Gastrocnemius medialis (tissue), 4 donors: ENCODE results near the gene FABP7. TPM values are rescaled to one million over a fixed set of nuclear protein-coding genes. Genes with fewer than 3 reads are reported as not detected.

Experiments used
- ATAC-seq, 2 donors: fragments of 150-250 bp; one replicate each; pipeline ENCODE4 v1.9.1; 2016
- DNase-seq, 2 donors: peaks; one replicate each; pipeline ENCODE4 v3.0.0-alpha.2; 2019
- H3K27ac ChIP-seq, 4 donors: fragments of 200-600 bp; sonication (generic); 1 replicate in 1 of 4; 2 replicates in 3 of 4; pipeline ENCODE4 v1.5.1; 2016 to 2018; ENCODE audit warnings: mild to moderate bottlenecking in 2 of 4, moderate library complexity in 1 of 4
- H3K27me3 ChIP-seq, 3 donors: fragments of 200-600 bp; sonication (generic) in 2 of 3; 1 replicate in 1 of 3; 2 replicates in 2 of 3; pipeline versions ENCODE4 v1.5.1 to v1.6.0; 2016 to 2019; ENCODE audit warnings: mild to moderate bottlenecking in 1 of 3, moderate library complexity in 1 of 3
- H3K36me3 ChIP-seq, 2 donors: fragments of 200-600 bp; sonication (generic) in 1 of 2; one replicate each; pipeline ENCODE4 v1.5.1; 2017 to 2018
- H3K4me1 ChIP-seq, 2 donors: fragments of 200-600 bp; sonication (generic) in 1 of 2; one replicate each; pipeline ENCODE4 v1.5.1; 2016 to 2017; ENCODE audit warnings: mild to moderate bottlenecking in 2 of 2
- H3K4me3 ChIP-seq, 4 donors: fragments of 200-600 bp; sonication (generic) in 3 of 4; 1 replicate in 1 of 4; 2 replicates in 3 of 4; pipeline ENCODE4 v1.5.1; 2016 to 2019; ENCODE audit warnings: mild to moderate bottlenecking in 2 of 4
- H3K9me3 ChIP-seq, 3 donors: fragments of 200-600 bp; sonication (generic) in 2 of 3; 1 replicate in 1 of 3; 2 replicates in 2 of 3; pipeline ENCODE4 v1.5.1; 2016 to 2019
- POLR2A ChIP-seq, 2 donors: fragments of 450-650 bp; IDR thresholded peaks; one replicate each; pipeline ENCODE4 v1.6.1; 2017; ENCODE audit warnings: antibody characterized with exemption in 2 of 2, mild to moderate bottlenecking in 2 of 2, moderate library complexity in 2 of 2
- in situ Hi-C, 4 donors: fragments of 200-750 bp; cut with MboI; loops; one replicate each; pipeline versions ENCODE4 v1.15.0 to v1.8.0; 2017; ENCODE audit warnings: low sequenced_read_pairs in 4 of 4
- intact Hi-C: fragments of 100-400 bp; cut with DNase I; formaldehyde crosslinking; loops from one replicate; pipeline ENCODE4 v1.15.1; 2023; ENCODE audit warnings: low total_unique reads
- total RNA-seq, 4 donors: library from RNA; depleted of rRNA; stranded (reverse); fragments of >200 nt; gene quantifications; one replicate each; pipeline versions ENCODE4 v1.1.0 to v1.2.3, GENCODE V29; 2016
- TF ChIP-seq, protein P1 (sequence below), 5 experiments: fragments of 450-650 bp in 3 of 5; fragments of 200-600 bp in 2 of 5; sonication (generic) in 2 of 5; IDR thresholded peaks in 4 of 5; conservative IDR thresholded peaks in 1 of 5; 1 replicate in 4 of 5; 2 replicates in 1 of 5; pipeline ENCODE4 v1.5.1; 2016 to 2019; ENCODE audit warnings: antibody characterized with exemption in 5 of 5, mild to moderate bottlenecking in 3 of 5, moderate library complexity in 3 of 5

FABP7 gene
- total RNA-seq, 4 donors from 2014 or later, result 0.51 to 21.0 (median 5.9) TPM

DNA sequence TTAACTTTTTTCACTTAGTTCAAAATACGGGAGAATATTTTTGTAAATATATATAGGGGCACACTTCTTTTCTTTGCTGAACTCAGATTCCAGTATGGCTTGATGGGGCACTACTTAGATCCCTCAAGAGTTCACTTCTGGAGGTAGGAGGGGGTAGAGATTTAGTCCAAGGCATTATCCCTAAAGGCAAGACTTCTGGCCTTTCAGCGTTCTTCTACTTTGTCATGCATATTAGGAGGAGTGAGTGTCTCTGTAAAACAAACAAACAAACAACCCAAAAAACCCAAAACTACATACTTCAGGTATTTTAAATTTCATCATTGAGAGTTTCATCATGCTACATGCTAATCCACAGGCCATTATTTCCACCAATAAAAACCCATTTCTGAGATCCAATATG is 41.6 kb downstream of the FABP7 start:
- Histone ChIP-seq H3K4me1 (no peaks in the 10 kb centered on the region), H3K27me3 (no peaks in the 10 kb centered on the region), H3K27ac (no peak overlapping the region), H3K4me3 (no peak overlapping the region), H3K36me3 (no peaks in the 10 kb centered on the region), H3K9me3 (no peaks in the 10 kb centered on the region)
- TF ChIP-seq POLR2A (IDR thresholded peaks at IDR 0.05), result no peak
- TF ChIP-seq, protein P1, sequence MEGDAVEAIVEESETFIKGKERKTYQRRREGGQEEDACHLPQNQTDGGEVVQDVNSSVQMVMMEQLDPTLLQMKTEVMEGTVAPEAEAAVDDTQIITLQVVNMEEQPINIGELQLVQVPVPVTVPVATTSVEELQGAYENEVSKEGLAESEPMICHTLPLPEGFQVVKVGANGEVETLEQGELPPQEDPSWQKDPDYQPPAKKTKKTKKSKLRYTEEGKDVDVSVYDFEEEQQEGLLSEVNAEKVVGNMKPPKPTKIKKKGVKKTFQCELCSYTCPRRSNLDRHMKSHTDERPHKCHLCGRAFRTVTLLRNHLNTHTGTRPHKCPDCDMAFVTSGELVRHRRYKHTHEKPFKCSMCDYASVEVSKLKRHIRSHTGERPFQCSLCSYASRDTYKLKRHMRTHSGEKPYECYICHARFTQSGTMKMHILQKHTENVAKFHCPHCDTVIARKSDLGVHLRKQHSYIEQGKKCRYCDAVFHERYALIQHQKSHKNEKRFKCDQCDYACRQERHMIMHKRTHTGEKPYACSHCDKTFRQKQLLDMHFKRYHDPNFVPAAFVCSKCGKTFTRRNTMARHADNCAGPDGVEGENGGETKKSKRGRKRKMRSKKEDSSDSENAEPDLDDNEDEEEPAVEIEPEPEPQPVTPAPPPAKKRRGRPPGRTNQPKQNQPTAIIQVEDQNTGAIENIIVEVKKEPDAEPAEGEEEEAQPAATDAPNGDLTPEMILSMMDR (IDR thresholded peaks at IDR 0.05 in 4 of 5, conservative IDR thresholded peaks at IDR 0.05 in 1 of 5), result no peak
- intact Hi-C loops, result no loop called here
- no peak for ATAC-seq
- DNase-seq, result no peak
- in situ Hi-C loops, result no loop called here

DNA sequence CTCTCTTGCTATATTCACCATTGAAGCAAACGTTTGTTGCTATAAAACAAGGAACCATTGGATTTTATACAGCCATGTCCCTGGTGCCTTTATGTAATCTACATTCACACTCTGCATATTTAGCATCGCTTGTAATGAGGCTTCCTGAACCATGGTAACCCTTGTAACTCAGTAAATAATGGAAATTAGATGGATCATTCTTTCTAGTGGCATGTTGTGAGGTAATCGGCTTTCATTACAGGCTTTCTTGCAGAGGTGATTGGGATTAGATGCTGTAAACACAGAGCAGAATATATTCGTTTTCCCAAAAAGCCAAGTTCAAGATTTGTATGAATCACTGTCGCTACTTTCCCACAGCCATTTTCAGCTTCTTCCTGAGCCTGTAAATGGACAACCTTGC is 45.6 kb downstream of the FABP7 start:
- no peak for TF ChIP-seq POLR2A (IDR thresholded peaks at IDR 0.05)
- TF ChIP-seq, protein P1 (IDR thresholded peaks at IDR 0.05 in 4 of 5, conservative IDR thresholded peaks at IDR 0.05 in 1 of 5), result no peak
- no peak for DNase-seq
- ATAC-seq, result no peak
- Histone ChIP-seq H3K4me3 (no peak overlapping the region), H3K9me3 (no peaks in the 10 kb centered on the region), H3K4me1 (no peaks in the 10 kb centered on the region), H3K27ac (no peak overlapping the region), H3K36me3 (no peaks in the 10 kb centered on the region), H3K27me3 (no peaks in the 10 kb centered on the region)
- intact Hi-C loops (no loop called here), in situ Hi-C loops (no loop called here)

DNA sequence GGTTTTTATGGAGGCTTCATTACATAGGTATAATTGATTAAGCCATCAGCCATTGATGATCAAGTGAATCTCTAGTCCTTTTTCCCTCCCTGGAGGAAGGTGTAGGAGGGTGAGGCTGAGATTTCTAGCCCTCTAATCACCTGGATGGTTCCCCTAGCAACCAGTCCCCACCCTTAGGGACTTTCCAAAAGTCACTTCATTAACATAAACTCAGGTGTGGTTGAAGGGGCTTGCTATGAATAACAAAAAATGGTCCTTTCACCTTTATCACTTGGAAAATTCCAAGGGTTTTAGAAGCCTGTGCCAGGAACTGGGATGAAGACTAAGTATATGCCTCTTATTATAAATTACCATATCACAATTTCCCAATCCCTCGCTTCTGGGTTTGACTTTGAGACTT is 49.9 kb downstream of the FABP7 start:
- Histone ChIP-seq H3K9me3 (no peaks in the 10 kb centered on the region), H3K4me1 (no peaks in the 10 kb centered on the region), H3K27me3 (no peaks in the 10 kb centered on the region), H3K36me3 (no peaks in the 10 kb centered on the region), H3K4me3 (no peak overlapping the region), H3K27ac (no peak overlapping the region)
- no peak for DNase-seq
- no peak for ATAC-seq
- intact Hi-C loops (no loop called here), in situ Hi-C loops (no loop called here)
- TF ChIP-seq POLR2A (IDR thresholded peaks at IDR 0.05), result no peak
- TF ChIP-seq, protein P1 (IDR thresholded peaks at IDR 0.05 in 4 of 5, conservative IDR thresholded peaks at IDR 0.05 in 1 of 5), result no peak

DNA sequence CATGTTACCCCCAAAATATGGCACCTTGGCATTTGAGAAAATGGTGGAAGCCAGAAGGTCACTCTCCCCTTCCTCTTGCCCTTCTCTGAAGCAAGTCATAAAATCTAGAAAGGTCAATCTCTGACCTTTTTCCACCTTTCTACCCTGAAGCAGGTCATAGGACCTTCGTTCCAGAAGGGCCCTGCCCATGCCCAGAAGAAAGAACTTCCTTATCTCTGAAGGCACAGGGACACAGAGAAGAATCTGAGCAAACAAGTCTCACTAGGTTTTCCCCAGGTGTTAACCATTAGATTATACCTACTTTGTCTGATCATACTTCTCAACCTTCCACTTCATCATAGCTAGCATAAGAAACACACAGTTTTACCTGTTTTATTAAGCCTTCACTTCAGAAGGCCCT is 52.0 kb downstream of the FABP7 start:
- ATAC-seq, result no peak
- intact Hi-C loops, result no loop called here
- Histone ChIP-seq H3K4me3 (no peak overlapping the region), H3K27ac (no peak overlapping the region), H3K36me3 (no peaks in the 10 kb centered on the region), H3K4me1 (no peaks in the 10 kb centered on the region), H3K9me3 (no peaks in the 10 kb centered on the region), H3K27me3 (no peaks in the 10 kb centered on the region)
- no peak for TF ChIP-seq POLR2A (IDR thresholded peaks at IDR 0.05)
- TF ChIP-seq, protein P1 (IDR thresholded peaks at IDR 0.05 in 4 of 5, conservative IDR thresholded peaks at IDR 0.05 in 1 of 5), result no peak
- in situ Hi-C loops, result no loop called here
- no peak for DNase-seq

DNA sequence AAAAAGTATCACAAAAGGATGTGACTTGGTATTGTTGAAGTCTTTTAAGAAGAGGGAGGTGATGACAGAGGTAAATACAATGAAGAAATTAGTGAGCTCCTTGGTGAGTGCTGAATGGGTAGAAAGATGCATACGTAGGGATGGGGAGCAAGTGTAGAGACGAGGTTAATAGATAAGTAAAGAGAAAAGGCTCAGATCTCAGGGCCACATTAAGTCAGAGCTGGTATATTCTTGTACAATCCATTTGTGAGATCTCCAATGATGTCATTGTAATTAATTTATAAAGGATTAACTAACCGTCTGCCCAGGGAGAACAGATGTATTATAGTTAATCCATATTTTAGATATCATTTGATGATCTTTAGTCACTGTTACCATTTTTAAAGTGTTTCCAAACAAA is 52.9 kb downstream of the FABP7 start:
- in situ Hi-C loops, result no loop called here
- TF ChIP-seq, protein P1 (IDR thresholded peaks at IDR 0.05 in 4 of 5, conservative IDR thresholded peaks at IDR 0.05 in 1 of 5), result no peak
- no peak for TF ChIP-seq POLR2A (IDR thresholded peaks at IDR 0.05)
- ATAC-seq, result no peak
- H3K4me1 ChIP-seq, result no peaks in the 10 kb centered on the region
- H3K36me3 ChIP-seq, result no peaks in the 10 kb centered on the region
- no peak overlapping the region for H3K4me3 ChIP-seq
- intact Hi-C loops, result no loop called here
- H3K27ac ChIP-seq, result no peak overlapping the region
- H3K9me3 ChIP-seq, result no peaks in the 10 kb centered on the region
- no peaks in the 10 kb centered on the region for H3K27me3 ChIP-seq
- no peak for DNase-seq
